MCF 10A (cell line): ENCODE data around the gene CBFA2T3. TPM values are rescaled to one million over a fixed set of nuclear protein-coding genes. Genes with fewer than 3 reads are reported as not detected.

Source experiments
- BruUV-seq: library from RNA; stranded (reverse); fragments of 400-500 nt; replicated peaks from 2 replicates; lab custom pipeline; 2021; lab: Mats Ljungman, UMichigan
- CTCF ChIA-PET: fragments of 300-600 bp; sonication (Branson Sonifier 250); formaldehyde crosslinking; extraction: SDS; loops from one replicate; lab custom pipeline; 2021; ENCODE audit warnings: antibody characterized with exemption, inconsistent platforms; lab: Yijun Ruan, JAX
- POLR2A ChIA-PET: fragments of 300-600, 350-650 bp; sonication (Branson Sonifier 250); formaldehyde crosslinking; extraction: SDS; loops from one replicate; lab custom pipeline; 2020; ENCODE audit warnings: antibody characterized with exemption, inconsistent platforms; lab: Yijun Ruan, JAX
- DNase-seq: peaks from one replicate; pipeline ENCODE4 v3.0.0-alpha.2; 2018; ENCODE audit not compliant: unreplicated experiment
- H3K27ac Mint-ChIP-seq: one replicate; pipeline ENCODE4 v1.8.0; 2022; ENCODE audit warnings: mild to moderate bottlenecking, low read depth, mixed read lengths; ENCODE audit not compliant: unreplicated experiment
- H3K27me3 Mint-ChIP-seq: one replicate; pipeline ENCODE4 v1.8.0; 2022; ENCODE audit warnings: mixed read lengths; ENCODE audit not compliant: insufficient read depth, unreplicated experiment
- H3K36me3 Mint-ChIP-seq: one replicate; pipeline ENCODE4 v1.8.0; 2022; ENCODE audit warnings: mild to moderate bottlenecking, moderate library complexity, mixed read lengths; ENCODE audit not compliant: insufficient read depth, unreplicated experiment
- H3K4me1 Mint-ChIP-seq: one replicate; pipeline ENCODE4 v1.8.0; 2022; ENCODE audit warnings: mixed read lengths; ENCODE audit not compliant: insufficient read depth, unreplicated experiment
- H3K4me3 Mint-ChIP-seq: one replicate; pipeline ENCODE4 v1.8.0; 2022; ENCODE audit warnings: mild to moderate bottlenecking, moderate library complexity, mixed read lengths; ENCODE audit not compliant: unreplicated experiment
- H3K9me3 Mint-ChIP-seq: one replicate; pipeline ENCODE4 v1.8.0; 2022; ENCODE audit warnings: mixed read lengths; ENCODE audit not compliant: unreplicated experiment
- CTCF ChIP-seq: fragments of 200-600 bp; IDR thresholded peaks from one replicate; pipeline ENCODE4 v1.8.0; 2022; ENCODE audit warnings: antibody characterized with exemption, mild to moderate bottlenecking; ENCODE audit not compliant: unreplicated experiment
- intact Hi-C: fragments of 100-400 bp; cut with micrococcal nuclease; formaldehyde crosslinking; loops from 2 replicates; pipeline ENCODE4 v1.14.1; 2022
- total RNA-seq: library from RNA; stranded (reverse); gene quantifications from 2 replicates; pipeline ENCODE4 v1.2.3, GENCODE V29; 2022

CBFA2T3 gene
- total RNA-seq, 1 experiment from 2014 or later, result not detected

- ChIA-PET POLR2A (no interaction called here), CTCF (interaction anchor here (0.7 to 1.3 kb wide), 2 partner anchors 11 to 298 kb away, joined by 3 to 6 read pairs; no protein-coding TSS in a partner anchor)
- Mint-ChIP-seq H3K4me1 (no peaks in the 10 kb centered on the region), H3K27me3 (peaks cover 39% of the 10 kb centered on the region), H3K9me3 (no peaks in the 10 kb centered on the region), H3K4me3 (no peak overlapping the region), H3K36me3 (no peaks in the 10 kb centered on the region), H3K27ac (no peak overlapping the region)
- BruUV-seq, result no TSS peak
- TF ChIP-seq CTCF, result no peak
- no peak for DNase-seq
- intact Hi-C loops, result no loop called here
Observed at GRCh38 chr16:88868974-88869672, 107.9 kb downstream of the CBFA2T3 start.

- BruUV-seq, result no TSS peak
- no peaks in the 10 kb centered on the region for H3K9me3 Mint-ChIP-seq
- intact Hi-C loops, result no loop called here
Observed at GRCh38 chr16:88867581-88868246, 109.3 kb downstream of the CBFA2T3 start.

GRCh38 chr16:88866151-88866920 lies 110.7 kb downstream of the CBFA2T3 start, which contains the start of gene PABPN1L:
TSS of gene PABPN1L (minus strand) at chr16:88866660. CDS start at chr16:88866606, 54 bp downstream.
- intact Hi-C loops, result no loop called here
- H3K9me3 Mint-ChIP-seq, result no peaks in the 10 kb centered on the region
- H3K36me3 Mint-ChIP-seq, result peaks cover 9% of the 10 kb centered on the region
- no TSS peak for BruUV-seq
- H3K4me1 Mint-ChIP-seq, result no peaks in the 10 kb centered on the region
- DNase-seq, result no peak
- peaks cover 35% of the 10 kb centered on the region for H3K27me3 Mint-ChIP-seq
- H3K4me3 Mint-ChIP-seq, result no peak within 1 kb of the TSS
- TF ChIP-seq CTCF, result no peak
- POLR2A ChIA-PET, result no interaction called here
- no peak within 1 kb of the TSS for H3K27ac Mint-ChIP-seq
- CTCF ChIA-PET, result interaction anchor here (0.6 kb wide), 1 partner anchor 878 kb away, joined by 3 read pairs; no protein-coding TSS in a partner anchor

More at GRCh38 chr16:88867581-88868246, 109.3 kb downstream of the CBFA2T3 start:
- Mint-ChIP-seq H3K4me1 (no peaks in the 10 kb centered on the region), H3K27ac (no peak overlapping the region), H3K4me3 (no peak overlapping the region), H3K27me3 (peaks cover 38% of the 10 kb centered on the region), H3K36me3 (no peaks in the 10 kb centered on the region)
- DNase-seq, result no peak
- ChIA-PET CTCF (no interaction called here), POLR2A (no interaction called here)
- TF ChIP-seq CTCF, result no peak

GRCh38 chr16:88865742-88866141 lies 111.3 kb downstream of the CBFA2T3 start:
- no peak for TF ChIP-seq CTCF
- CTCF ChIA-PET, result interaction anchor here (0.6 kb wide), 1 partner anchor 20 kb away, joined by 4 read pairs; no protein-coding TSS in a partner anchor
- intact Hi-C loops, result no loop called here
- peaks cover 29% of the 10 kb centered on the region for H3K27me3 Mint-ChIP-seq
- no peaks in the 10 kb centered on the region for H3K9me3 Mint-ChIP-seq
- peaks cover 9% of the 10 kb centered on the region for H3K36me3 Mint-ChIP-seq
- no TSS peak for BruUV-seq
- H3K27ac Mint-ChIP-seq, result no peak overlapping the region
- no peak overlapping the region for H3K4me3 Mint-ChIP-seq
- POLR2A ChIA-PET, result no interaction called here
- DNase-seq, result no peak
- no peaks in the 10 kb centered on the region for H3K4me1 Mint-ChIP-seq
